GM21619 (cell line): Measurements from ENCODE around the gene DLG4.
A peak's percentile ranks its signal among the peaks of the same experiment; 100 is the strongest.

Experiments used
- ATAC-seq: cut with Tn5 transposase; IDR thresholded peaks from one replicate; pipeline ENCODE4 v1.9.1; 2021; ENCODE audit not compliant: unreplicated experiment

Gene DLG4

DNA sequence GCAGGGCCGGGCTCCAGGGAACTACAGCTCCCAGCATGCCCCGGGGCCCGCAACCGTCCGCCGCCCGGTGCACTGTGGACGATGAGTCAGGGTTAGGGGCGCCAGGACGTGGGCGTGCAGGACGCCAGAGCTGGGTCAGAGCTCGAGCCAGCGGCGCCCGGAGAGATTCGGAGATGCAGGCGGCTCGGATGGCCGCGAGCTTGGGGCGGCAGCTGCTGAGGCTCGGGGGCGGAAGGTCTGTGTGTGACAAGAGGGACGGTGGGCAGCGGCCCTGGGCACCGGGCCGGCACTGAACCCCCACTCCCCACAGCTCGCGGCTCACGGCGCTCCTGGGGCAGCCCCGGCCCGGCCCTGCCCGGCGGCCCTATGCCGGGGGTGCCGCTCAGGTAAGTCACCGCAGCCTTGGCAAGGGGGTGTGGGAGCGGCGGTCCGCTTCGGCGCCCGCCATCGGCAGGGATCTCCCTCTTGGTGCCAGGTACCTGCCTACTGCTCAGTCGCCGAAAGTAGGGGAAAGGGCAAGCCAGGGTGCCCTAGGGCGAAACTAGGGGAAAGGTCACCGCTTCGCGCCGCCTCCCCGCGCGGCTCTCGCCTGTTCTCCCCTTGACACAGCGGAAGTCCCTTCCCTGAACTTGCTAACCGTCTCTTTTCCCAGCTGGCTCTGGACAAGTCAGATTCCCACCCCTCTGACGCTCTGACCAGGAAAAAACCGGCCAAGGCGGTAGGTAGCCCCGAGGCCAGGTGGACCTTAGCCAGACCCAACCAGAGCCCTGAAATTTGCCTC, at the start of gene DLG4, which contains the start of gene ACADVL:
TSS of gene DLG4 (minus strand) at position 25 of the 781 bp plus-strand sequence.
TSS of gene ACADVL (plus strand) at position 127 of the 781 bp plus-strand sequence. CDS start at position 174, 47 bp downstream.
- ATAC-seq = peak; percentile 48

DNA sequence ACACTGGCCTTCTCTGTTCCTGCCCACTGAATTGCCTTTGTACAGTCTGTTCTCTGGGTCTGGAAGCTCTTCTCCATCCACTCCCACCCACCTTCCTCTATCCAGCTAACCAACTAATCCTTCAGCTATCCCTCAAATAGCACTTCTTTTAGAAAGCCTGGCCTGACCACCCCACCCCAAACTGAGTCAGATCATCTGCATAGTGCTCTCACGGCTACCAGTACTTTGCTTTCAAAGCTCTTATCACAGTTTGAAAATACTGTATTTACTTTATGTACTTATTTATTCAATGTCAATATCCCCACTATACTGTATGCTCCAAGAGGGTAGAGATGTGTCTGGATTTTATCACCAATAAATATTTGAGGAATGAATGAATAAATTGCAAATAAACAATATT, 47.1 kb upstream of the DLG4 start:
- no peak for ATAC-seq

DNA sequence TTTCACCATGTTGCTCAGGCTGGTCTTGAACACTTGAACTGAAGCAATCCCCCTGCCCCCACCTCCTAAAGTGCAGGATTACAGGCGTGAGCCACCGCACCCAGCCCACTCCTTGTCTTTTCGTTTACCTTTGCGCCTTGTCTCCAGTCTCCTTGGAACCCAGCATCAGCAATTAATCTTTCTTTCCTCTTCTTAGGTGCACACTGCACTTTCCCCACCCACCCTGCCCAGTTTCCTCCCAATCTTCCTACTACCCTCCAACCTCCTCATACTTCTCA, 44.1 kb upstream of the DLG4 start:
- no peak for ATAC-seq

DNA sequence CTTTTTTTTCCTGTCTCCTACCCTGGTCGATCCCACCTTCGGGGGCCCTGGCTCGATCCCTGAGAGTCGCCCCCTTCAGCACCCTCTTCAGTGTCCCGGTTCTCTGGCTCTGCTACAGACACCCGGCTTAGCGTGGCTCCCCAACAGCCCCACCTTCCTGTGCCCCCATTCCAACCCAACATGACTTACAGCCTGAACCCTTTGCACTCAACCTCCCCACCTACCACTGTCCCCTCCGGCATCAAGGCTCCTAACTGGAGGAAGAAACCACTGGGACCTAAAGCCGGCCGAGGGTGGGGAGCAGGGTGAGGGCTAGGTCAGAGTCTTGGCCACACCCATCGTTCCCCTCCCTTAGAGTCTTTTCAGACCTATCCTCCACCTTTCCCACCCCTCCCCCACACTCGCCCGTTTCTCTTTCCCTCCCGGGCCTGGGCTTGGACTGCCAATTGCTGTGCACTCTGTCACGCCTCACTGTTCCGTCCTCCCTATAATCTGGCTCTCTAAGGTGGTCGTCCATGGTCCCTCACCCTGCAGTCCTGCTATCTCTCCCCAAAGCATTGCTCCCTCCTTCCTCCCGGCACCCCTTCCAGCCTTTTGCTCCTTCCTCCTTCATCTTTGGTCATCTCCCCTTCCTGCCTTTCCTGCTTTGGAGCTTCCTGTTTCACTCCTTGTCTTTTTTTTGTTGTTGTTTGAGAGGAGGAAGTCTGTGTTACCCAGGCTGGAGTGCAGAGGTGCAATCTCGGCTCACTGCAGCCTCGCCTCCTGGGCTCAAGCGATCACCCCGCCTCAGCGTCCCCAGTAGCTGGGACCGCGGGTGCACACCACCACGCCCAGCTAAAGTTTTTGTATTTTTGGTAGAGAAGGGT, 43.5 kb upstream of the DLG4 start:
- no peak for ATAC-seq

DNA sequence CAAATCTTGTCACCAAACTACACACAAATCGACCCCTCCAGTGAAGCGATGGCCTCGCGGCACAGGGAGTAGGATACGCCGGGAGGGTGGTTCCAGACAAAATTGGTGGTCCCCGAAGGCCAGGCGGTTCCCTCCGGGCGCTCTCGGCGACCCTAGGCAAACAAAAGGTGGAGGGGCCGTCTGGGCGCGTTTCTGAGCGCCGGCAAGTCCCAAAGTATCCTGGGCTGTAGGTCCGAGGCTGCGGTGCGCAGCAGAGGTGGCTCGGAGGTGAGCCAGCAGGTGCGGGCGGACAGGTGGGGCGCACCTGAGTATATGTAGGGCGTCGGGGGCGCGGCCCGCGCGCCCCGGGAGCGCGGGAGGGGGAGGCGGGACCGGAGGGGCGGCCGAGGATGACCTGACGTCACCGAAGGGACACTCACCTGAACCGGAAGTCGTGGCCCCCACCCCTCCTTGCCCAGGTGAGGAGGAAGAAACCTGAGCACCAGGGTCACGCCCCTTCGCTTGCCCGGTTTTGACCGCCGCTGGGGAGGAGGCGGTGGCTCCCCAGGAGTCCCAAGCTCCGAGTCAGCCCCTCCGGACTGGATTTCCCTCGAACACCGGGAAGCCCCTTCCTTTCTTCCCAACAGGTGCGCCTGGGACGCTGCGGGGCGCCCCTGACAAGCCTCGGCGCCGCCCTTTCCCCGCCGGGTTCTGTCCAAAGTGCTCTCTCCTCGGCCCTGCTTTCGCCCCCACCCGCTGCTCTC, 42.7 kb upstream of the DLG4 start, which contains the start of gene CLDN7:
TSS of gene CLDN7 (minus strand) at position 287 of the 743 bp plus-strand sequence. CDS start 435 bp downstream, outside the sequence.
- no peak for ATAC-seq

DNA sequence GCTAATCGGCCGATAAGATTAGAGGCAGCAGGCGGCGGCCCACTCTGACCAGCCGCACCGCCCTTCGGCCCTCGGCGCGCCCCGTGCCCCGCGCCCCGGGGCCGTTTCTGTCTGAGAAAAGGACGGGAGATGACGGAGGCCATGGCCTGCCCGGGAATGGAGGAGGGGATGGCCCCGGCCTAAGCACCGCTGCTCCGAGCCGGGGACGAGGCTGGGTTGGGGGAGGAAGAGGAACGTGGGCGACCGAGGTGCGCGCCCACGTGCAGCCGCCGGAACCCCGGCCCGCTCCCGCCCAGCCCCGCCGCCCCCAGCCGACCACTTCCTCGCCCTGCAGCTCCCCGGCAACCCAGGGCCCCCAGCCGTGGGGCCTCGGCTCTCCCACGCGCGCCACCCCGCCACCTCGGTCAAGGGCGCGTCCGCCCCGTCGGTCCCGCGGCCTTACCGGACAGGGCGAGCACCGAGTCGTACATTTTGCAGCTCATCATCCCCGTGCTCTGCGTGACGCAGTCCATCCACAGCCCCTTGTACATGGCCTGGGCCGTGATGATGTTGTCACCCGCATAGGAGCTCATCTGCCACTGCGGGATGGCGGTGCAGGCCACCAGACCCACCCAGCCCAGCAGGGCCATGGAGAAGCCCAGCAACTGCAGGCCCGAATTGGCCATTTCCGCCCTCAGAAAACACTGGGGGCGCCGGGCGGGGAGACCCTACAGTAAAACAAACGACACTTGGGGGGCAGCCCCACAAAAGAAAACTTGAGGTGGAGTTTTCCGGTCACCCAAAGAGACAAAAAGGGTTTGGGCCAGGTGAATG, 41.9 kb upstream of the DLG4 start:
- no peak for ATAC-seq

DNA sequence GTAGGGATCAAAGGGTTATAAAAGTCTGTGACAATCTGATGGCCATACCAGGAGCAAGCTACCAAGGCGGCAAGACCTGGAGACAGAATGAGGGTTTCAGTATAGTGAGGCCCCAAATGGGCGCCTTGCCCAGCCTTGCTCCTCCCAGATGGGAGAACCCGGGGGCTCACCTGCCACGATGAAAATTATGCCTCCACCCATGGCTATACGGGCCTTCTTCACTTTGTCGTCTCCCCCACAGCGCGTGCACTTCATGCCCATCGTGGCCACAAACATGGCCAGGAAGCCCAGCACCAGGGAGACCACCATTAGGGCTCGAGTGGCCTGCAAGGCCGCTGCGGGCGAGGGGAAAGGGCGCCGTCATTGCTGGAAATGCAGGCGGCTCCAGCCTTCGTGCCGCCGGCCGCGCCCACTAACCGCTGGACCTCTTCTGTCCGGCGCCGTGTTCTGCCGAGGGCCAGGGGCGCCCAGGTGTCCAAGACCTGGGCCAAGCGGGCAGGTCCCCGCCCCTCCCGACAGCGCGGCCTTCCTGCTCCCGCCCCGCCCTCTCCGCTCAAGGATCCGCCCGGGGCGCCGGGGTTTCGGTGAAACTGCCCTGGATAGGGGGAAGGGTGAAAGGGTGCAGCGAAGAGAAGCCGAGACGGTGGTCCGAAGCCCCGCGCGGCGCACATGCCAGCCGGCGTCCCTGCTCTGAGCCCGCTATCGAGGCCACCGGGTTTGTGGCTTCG, 41.2 kb upstream of the DLG4 start:
- ATAC-seq = no peak

DNA sequence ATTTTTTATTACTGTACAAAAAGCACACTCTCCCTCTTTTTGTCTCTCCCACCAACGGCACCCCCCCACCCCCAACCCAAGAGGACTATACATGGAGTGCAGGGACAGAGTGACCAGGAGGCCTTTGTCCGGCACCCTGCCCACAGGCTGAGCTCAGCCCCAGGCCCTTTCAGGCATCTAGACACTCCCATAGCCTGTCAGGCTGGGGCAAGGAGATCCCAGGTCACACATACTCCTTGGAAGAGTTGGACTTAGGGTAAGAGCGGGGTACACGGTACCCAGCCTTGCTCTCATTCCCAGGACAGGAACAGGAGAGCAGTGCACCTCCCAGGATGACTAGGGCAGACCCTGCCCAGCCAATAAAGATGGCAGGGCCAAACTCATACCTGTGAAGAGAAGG, 40.5 kb upstream of the DLG4 start:
- no peak for ATAC-seq

DNA sequence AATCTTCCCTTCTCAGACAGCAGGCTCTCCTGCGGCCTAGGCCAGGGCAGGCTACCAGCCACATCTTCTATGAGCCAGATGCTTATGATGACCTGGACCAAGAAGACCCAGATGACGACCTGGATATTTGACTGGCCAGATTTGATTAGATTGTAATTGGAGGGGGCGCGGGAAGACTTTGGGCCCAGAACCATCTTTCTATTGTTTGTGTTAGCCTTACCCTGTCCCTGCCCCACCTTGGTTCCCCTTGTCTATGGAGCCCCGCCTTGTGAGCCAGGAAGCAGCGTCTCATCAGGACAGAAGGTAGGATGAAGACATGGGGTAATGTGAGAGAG, 39.9 kb upstream of the DLG4 start:
- ATAC-seq = no peak

DNA sequence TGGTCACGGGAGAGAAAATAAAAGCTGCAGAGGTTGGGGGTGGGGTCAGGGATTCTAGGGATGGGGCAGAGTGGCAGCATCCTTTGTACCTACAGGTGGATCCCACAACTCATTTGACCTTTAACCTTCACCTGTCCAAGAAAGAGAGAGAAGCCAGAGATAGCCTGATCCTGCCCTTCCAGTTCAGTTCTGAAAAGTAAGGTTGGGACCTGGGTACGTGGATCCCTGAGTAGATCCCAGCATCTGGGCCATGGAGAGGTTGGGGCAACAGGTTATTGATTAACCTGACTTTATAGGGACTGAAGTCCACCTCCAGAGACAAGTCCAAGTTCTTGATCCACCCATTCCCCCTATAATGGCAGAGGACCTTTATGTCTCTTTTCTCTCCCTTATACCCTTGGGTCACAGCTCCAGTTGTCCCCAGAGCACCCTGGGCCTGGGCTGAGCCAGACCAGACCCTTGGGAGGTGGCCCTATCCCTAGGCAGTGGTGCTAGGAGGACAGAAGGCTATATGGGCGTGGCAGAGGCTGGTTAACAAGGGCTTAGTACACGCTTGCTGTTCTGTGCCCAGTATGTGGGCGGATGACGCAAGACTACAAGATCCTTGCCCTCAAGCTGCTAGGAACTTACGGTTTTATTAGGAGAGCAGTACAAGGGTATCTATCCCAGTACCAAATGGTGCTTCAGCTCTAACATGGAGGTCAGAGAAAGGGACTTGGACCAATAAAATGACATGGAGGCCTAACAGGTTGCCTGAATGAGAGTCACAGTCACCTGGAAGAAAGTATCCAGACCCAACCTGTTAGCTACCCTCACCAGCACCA, 39.3 kb upstream of the DLG4 start:
- no peak for ATAC-seq

DNA sequence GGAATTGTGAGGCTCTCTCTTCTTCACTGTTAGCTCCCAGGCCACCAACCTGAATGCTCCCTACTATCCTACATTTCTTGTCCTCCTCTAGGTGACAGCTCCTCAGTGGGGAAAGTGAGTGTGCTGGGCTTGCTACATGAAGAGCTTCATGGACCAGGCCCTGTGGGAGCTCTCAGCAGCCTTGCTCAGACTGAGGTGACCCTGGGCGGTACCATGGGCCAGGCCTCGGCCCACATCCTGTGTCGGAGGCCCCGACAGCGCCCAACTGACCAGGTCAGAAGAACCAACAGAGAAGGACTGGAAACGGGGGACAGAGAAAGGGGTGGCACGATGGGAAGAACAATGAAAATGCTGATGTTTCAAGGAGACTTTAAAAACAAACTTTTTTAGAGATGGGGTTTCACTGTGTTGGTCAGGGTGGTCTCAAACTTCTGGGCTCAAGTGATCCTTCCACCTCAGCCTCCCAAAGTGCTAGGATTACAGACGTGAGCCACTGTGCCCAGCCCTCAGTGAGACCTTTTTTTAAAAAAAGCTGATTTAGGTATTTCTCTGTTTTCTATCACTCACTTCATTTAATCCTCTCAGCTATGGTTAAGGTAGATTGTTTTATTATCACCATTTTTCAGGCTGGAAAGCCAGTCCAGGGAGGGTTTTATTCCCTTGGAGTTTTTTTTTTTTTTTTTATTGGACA, 37.3 kb upstream of the DLG4 start:
- ATAC-seq = no peak

DNA sequence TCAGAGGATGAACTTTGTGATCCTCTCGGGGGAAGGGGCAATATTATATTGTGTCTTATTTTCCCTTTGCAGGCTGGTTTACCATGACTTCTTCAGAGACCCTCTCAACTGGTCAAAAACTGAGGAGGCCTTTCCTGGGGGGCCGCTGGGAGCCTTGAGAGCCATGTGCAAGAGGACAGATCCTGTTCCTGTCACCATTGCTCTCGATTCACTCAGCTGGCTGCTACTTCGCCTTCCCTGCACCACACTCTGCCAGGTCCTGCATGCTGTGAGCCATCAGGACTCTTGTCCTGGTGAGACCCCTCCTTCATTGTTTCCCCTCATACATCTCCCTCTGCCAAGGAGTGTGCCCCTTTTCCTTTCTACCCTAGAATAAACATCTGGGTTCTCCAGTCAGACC, 34.9 kb upstream of the DLG4 start:
- no peak for ATAC-seq

DNA sequence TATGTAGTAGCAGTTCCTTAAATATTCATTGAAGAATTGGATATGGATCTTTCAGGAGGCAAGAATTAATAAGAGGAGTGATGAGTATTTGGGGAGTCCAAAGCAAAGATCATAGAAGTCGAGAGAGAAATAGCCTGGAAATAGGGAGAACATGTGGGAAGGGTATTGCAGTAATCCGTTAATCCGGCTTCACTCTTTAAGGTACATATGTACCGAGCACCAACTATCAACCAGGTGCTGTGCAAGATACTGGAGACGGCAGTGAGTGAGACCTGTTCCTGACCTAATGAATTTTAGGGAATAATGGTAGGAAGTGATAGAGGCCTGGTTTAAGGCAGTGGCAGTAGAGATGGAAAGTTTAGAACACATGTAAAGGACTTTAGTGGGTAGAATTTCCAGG, 33.4 kb upstream of the DLG4 start:
- no peak for ATAC-seq

DNA sequence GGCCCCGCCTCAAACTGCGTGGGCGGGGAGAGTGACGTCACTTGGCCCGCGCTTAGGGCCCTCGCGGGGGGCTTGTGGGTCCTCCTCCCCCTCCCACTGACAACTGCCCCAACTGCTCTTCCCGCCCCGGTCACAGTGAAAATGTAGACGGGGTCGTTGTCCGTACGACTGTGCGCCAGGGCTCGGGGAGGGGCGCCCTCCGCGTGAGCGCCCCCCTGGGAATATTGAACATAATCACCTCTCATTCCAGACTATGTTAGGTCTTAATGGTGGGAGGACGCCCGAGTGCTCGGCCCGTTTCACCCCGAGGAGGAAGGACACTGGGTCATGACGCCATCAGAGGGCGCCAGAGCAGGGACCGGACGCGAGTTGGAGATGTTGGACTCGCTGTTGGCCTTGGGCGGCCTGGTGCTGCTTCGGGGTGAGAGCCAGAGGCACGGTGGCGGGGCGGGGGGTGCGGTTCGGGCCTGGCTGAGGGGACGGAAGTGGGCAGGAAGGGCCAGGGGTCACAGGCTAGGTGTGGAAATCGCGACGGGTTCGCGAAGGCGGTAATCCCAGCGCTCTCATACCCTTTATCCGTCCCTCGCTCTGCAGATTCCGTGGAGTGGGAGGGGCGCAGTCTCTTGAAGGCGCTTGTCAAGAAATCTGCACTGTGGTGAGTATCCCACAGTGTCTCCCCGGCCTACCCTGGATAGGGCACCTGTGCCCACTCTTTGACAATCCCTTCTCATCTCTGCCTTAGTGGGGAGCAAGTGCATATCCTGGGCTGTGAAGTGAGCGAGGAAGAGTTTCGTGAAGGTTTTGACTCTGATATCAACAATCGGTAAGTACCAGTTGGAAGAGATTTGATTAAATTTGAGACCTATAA, 32.8 kb upstream of the DLG4 start, which contains the start of gene ELP5:
TSS of gene ELP5 (plus strand) at position 40 of the 868 bp plus-strand sequence. CDS start at position 376, 336 bp downstream.
- ATAC-seq = peak; percentile 46

DNA sequence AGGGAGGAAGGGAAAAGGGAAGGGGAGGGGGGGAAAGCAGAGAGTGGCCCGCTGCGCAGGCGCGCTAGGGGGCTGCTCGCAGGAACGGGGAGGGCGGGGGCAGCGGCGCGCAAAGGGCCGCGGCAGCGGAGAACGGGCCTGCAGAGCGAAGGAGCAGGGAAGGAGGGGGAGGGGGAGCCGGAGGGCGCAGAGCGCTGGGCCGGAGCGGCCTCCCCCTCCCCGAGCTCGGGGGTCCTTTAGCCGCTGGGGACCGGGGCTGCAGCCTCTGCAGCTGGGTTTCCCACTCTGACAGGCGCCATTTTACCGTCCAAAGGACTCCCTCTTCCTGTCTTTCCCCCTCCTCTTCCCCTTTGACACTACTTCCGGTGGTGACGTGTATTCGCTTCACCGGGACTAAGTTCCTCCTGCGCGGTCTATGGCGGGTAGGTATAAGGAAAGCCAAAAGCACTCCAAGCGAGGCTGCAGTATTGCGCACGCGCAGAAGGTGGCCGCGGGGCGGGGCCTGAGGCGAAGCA, 32.1 kb upstream of the DLG4 start, which contains the start of gene CTDNEP1:
TSS of gene CTDNEP1 (minus strand) at position 74 of the 515 bp plus-strand sequence. CDS start 438 bp downstream, outside the sequence.
- peak; percentile 86 for ATAC-seq

DNA sequence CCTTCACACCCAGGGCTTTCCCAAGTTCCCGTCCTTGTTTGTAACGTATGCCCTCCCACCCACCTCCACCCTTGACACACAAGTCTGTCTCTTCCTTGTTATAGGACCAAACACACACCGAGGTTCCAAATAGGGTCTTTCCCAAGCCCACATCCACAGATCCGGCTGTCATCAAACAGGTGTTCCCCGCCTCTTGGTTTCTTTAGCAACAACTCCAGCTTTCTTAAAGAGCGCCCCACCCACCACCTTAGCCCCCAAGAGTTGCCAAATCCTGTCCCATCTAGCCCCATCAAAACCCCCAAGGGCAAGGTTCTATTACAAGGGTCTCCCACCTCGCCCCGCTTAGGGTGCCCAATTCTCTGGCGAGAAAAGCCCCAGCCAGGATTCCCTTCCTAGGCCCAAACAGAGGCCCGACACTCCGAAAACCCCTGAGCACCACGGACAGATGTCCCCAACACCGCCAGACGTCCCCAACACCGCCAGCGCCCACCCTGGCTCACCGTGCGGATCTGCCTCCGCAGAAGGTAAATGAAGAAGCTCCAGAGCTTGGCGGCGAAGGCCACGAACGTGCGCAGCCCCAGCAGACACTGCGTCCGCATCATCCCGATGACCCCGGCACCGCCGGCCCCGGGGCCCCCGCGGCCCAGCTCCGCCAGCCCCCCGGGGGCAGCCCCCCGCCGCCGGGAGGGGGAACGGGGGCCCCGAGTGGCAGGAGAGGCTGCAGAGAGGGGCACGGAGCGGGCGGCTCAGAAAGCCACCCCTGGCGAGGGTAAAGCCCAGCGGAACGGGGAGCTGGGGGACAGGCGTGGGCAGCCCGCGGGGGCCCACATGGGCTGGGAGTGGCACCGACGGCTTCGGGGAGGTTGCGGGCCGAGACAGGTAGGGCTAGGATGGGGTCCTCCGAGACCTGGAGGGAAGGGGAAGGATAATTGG, 31.3 kb upstream of the DLG4 start:
- peak; percentile 1 for ATAC-seq
